Panc1 (cell line): ENCODE results near the gene EXD3.

Source experiments
- CTCF ChIP-seq: fragments of 450-650 bp; IDR thresholded peaks from 2 replicates; pipeline ENCODE4 v1.5.1; 2017; ENCODE audit warnings: mild to moderate bottlenecking
- POLR2AphosphoS5 ChIP-seq: IDR thresholded peaks from 2 replicates; pipeline ENCODE4 v1.6.1; 2012; ENCODE audit warnings: mild to moderate bottlenecking, low read depth, low read length, moderate library complexity
- REST ChIP-seq, 2 experiments: IDR thresholded peaks; 2 replicates each; pipeline ENCODE4 v1.6.1; 2011 to 2012; ENCODE audit warnings: low read depth in 2 of 2, control low read depth in 1 of 2, low read length in 1 of 2, mild to moderate bottlenecking in 1 of 2, moderate library complexity in 1 of 2; ENCODE audit not compliant: insufficient read depth in 1 of 2
- SIN3A ChIP-seq: IDR thresholded peaks from 2 replicates; pipeline ENCODE4 v1.6.1; 2012; ENCODE audit warnings: low read depth, mild to moderate bottlenecking, low read length, moderate library complexity, borderline replicate concordance; ENCODE audit not compliant: insufficient read depth
- TCF7L2 ChIP-seq: IDR thresholded peaks from 2 replicates; pipeline ENCODE4 v1.6.1; 2011; ENCODE audit warnings: mild to moderate bottlenecking, low read depth, low read length, inconsistent platforms

- TF ChIP-seq CTCF (no peak), POLR2AphosphoS5 (no peak), SIN3A (no peak), REST (IDR thresholded peaks at IDR 0.05; ENCODE audit: insufficient read depth in 1 of 2, low read depth in 2 of 2, low read length in 1 of 2) (no peak), TCF7L2 (no peak)
These were observed 11.7 kb downstream of the EXD3 start for GRCh38 chr9:137411260-137411644.
